GM19324 (cell line): ENCODE results near the gene LHPP.

Experiments
- ATAC-seq: cut with Tn5 transposase; IDR thresholded peaks from one replicate; pipeline ENCODE4 v1.9.1; 2021; ENCODE audit warnings: mild to moderate bottlenecking, moderate library complexity; ENCODE audit not compliant: unreplicated experiment, low FRiP score

LHPP gene

GRCh38 chr10:124517931-124518330 is 56.3 kb downstream of the LHPP start:
- ATAC-seq: no peak

GRCh38 chr10:124518366-124518765 is 56.7 kb downstream of the LHPP start:
- no peak for ATAC-seq

- ATAC-seq: no peak
Observed at GRCh38 chr10:124520558-124521428, 59.2 kb downstream of the LHPP start.

- ATAC-seq: no peak
Observed at GRCh38 chr10:124521429-124521871, 59.8 kb downstream of the LHPP start.

DNA sequence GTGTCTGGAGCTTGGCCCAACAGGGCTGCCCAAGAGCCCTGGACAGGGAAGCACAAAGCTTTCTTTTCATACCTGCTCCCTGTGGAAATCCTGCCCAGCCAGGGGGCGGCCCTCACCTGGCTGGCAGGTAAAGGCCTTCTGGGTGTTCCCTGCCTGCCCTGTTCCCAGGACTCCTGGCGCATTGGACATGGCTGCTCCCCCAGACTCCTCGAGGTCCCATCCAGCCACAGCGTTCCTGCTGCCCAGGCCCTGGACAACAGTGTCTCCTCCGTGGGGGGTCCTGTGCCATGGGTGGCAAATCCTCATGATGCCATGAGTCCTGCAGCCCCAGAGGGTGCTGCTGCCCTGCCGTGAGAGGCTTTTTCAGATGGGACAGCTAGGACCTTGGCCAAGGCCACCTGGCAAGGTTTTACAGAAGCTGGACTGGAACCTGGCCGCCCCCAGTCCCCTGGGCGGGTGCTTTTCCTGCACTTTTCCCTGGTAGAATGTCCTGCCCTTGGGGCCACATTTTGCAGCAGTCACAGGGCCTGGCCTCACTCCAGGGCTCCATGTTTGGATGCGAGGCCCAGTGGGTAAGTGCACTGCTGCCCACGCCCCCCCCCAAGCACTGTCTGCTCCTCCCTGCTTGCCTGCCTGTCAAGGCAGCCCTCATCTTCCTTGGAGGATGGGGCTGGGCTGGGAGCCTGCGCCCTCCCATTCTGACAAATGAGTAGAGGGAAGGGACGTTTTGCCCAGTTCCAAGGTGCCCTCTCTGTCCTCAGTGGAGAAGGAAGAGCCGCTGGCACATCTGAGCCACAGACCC is 60.7 kb downstream of the LHPP start:
- ATAC-seq: no peak

DNA sequence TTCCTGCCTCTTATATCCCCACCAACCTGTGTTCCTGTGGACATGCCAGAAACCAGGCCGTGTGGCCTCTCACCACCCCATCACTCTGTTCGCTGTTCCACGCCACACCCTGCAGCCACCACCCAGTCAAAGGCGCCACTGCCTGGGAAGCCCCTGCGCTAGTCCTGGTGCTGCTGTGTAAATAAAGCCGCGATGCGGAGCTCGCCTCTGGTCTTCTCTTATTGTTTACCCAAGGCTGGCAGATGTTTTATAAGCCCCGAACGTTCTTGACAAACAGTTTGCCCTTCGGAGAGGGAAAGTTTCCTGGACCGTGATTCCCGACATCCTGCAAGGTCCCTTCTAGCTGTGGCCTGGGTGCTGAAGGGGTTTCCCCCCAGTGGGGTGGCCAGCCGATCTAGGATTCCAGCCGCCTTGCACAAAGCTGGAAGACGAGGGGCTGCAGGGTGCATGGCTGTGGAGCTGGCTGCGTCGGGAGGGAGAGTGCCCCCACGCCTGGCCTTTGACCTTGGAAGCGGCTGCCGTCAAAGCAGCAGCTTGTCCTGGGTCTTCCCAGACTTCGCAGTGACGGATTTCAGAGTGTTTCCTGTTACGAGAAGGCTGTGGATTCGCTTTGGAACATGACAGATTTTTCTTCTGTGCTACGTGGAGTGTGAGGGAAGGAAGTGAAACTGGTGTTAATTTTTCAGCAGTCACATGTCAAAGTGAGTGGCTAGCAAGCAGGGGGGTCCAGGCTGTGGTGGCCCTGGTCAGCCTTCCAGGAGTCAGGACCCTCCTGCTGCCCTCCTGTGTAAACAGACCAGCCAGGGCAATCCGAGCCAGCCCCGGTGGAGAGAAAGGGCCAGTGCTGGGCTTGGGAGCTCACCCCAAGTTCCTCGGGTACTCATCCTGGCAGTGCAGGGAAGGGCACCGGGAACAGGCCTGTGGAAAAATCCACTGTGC is 61.6 kb downstream of the LHPP start:
- no peak for ATAC-seq

- no peak for ATAC-seq
Observed at GRCh38 chr10:124523901-124524300, 62.3 kb downstream of the LHPP start.

GRCh38 chr10:124524991-124525653 is 63.5 kb downstream of the LHPP start:
- no peak for ATAC-seq

GRCh38 chr10:124525751-124526600 is 64.4 kb downstream of the LHPP start:
- ATAC-seq: no peak

DNA sequence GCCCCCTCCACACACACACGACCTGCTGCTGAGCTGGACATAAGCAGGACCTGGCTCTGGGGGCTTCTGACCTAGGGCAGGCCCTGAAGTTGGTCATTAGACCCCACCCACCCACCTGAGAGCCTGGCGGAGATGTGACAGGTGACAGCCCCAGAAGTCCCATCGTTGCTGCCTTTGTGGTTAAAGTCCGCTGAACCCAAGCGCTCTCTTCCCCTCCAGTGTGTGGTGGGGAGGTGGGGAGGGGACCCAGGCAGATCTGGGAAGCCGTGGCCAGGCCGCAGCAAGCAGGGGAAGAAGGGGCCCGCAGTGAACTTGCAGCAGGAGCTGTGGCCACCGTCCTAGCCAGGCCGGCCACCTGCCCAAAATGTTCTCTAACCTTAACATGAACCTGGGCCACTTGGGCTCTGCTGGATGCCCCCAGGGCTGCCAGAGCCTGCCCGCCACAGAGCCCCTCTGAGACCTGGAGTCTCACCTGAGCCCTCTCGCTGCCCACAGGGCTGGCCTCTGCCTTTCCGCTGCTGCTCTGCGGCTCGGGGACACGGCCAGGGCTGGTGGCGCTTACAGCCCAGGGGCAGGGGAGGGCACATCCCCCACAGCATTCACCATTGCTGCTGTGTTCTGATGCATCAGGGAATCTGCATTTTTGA is 65.1 kb downstream of the LHPP start:
- ATAC-seq: no peak

- no peak for ATAC-seq
Observed at GRCh38 chr10:124527874-124528395, 66.3 kb downstream of the LHPP start.

- ATAC-seq: no peak
Observed at GRCh38 chr10:124529661-124530214, 68.1 kb downstream of the LHPP start.

DNA sequence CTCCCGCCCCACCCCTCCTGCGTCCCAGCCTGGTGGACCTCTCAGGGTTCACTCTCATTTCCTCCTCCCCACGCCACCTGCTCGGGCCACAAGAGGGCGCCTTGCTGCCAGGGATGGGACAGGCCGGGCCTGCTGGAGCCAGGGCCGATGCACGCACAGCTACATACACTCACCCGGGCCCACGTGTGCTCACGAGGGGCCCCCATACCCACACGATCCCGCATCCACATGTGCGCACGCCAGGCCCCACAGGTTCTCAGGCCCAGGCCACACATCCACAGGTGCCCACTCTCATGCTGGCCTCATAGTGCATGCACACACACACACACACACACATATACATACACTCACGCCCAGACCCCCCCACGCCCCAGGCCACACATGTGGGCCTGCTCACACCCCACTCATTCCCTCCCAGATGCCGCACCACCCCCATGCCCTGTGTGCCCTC is 68.6 kb downstream of the LHPP start:
- peak; percentile 83 for ATAC-seq

DNA sequence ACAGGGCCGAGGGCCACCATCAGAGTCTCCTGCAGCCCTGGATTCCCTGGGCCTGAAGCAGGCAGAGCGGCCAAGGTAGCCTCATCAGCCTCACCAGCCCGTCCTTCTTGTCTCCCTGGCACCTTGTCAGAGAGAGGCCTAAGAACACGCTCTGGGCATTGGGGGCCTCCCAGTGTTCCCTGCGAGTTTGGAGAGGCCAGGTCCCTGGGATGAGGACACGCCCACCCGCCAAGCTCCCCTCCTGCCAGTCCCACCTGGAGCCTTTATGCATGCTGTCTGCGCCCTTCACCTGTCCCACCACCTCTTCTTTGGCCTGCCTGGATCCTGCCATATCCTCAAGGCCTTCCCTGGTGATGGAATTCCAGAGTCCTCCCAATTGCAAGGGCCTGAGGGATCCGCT is 69.2 kb downstream of the LHPP start:
- ATAC-seq: no peak

- ATAC-seq: no peak
Observed at GRCh38 chr10:124532106-124532641, 70.6 kb downstream of the LHPP start.

DNA sequence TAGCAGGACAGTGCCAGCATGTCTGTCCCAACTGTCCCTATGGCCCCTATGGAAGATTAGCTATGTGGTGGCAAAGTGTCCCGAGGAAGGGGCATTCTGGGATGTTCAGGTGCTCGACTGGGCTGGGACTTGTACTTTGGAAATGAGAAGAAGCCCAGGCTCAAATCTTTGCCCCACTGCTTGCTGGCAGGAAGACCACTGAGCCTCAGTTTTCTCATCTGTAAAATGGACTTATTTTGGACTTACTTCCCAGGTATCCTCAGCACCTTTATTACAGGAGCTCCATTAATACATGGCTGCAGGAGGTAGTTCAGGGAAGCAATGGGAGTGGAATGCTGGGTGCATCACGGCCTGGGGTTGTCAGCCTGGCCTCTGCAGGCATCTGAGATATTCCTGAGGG is 71.2 kb downstream of the LHPP start:
- no peak for ATAC-seq

GRCh38 chr10:124533266-124533665 is 71.6 kb downstream of the LHPP start:
- ATAC-seq: no peak
